ENCODE results near the gene GRIA1. TPM values are rescaled to one million over a fixed set of nuclear protein-coding genes. Genes with fewer than 3 reads are reported as not detected.

The GRIA1 gene
- total RNA-seq, 1 donor from 2014 or later, result not detected

DNA sequence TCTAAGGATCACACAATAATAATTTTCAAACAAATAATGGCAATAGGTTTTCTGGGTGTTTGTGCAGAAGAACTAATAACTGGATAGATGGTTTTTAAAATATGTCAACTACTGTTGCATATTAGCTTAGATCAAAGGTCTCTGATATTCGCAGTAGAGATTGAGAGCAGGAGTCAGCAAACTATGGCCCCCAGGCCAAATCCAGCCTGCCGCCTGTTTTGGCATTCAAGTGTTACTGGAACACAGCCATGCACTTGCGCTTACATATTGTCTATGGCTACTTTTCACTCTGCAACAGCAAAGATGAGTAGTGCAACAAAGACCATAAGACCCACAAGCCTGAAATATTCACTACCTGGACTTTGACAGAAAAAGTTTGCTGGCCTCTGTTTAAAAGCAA lies 260.8 kb downstream of the GRIA1 start:
- no peaks in the 10 kb centered on the region for H3K27me3 Mint-ChIP-seq (ENCODE audit: insufficient read depth)
- DNase-seq (ENCODE audit: low spot score), result no peak
- H3K36me3 Mint-ChIP-seq (ENCODE audit: low read depth), result no peaks in the 10 kb centered on the region
- H3K4me3 Mint-ChIP-seq, result no peak overlapping the region
- no peaks in the 10 kb centered on the region for H3K9me3 Mint-ChIP-seq
- intact Hi-C loops (cut with micrococcal nuclease), result no loop called here
- H3K4me1 Mint-ChIP-seq (ENCODE audit: low read depth), result no peaks in the 10 kb centered on the region
- no peak overlapping the region for H3K27ac Mint-ChIP-seq

DNA sequence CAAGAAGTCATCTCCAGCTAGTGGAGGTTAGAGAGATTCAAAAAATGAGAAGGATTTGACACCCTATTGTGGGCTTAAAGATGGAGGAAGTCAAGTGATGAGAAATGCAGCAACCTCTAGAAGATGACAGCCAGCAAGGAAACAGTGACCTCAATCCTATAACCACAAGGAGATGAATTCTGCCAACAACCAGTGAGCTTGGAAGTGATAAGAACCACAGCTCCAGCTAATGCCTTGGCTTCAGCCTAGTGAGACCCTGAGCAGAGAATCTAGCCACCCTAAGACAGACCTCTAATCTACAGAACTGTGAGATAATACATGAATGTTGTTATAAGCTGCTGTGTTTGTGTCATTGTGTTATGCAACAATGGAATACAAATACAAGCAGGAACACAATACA lies 262.4 kb downstream of the GRIA1 start:
- H3K27ac Mint-ChIP-seq, result no peak overlapping the region
- intact Hi-C loops (cut with micrococcal nuclease), result no loop called here
- H3K27me3 Mint-ChIP-seq (ENCODE audit: insufficient read depth), result no peaks in the 10 kb centered on the region
- no peaks in the 10 kb centered on the region for H3K36me3 Mint-ChIP-seq (ENCODE audit: low read depth)
- DNase-seq (ENCODE audit: low spot score), result no peak
- no peaks in the 10 kb centered on the region for H3K4me1 Mint-ChIP-seq (ENCODE audit: low read depth)
- no peak overlapping the region for H3K4me3 Mint-ChIP-seq
- no peaks in the 10 kb centered on the region for H3K9me3 Mint-ChIP-seq

DNA sequence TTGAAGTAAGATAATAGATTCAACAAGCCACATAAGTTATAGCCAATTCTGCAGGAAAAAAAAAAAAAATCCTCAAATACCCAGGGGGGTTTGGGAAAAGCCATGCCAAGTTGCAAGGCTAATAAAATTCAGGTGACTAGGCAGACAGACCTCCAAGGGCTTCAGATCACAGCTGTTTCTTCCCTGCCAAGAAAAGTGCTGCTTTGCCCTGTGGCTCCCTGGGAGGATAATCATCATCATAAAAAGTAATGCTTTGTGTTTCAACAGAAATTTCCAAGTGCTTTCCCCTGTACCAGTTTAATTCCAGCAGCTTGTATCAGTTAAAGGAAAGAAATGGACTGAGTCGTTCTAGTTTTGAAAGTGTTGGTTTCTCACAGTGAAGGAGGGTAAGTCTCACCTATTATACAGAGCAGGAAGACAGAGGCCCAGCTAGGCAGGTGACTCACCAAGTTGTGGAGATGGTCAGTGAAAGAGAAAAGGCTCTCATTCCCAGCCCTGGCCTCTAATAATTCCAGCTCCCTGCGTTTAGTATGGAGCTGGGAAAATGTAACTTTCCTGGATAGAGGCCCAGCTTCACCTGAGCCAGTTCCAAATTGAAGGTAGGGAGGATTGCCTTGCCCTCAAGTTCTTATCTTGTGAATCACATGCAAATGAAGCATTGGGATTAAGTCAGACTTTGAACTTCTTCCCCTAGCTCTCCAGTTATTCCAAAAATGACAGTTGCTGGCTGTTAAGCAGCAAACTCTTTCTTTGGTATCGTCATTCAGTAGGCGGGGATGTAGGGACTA lies 263.4 kb downstream of the GRIA1 start:
- DNase-seq (ENCODE audit: low spot score), result no peak
- Mint-ChIP-seq H3K4me3 (no peak overlapping the region), H3K27me3 (ENCODE audit: insufficient read depth) (no peaks in the 10 kb centered on the region), H3K27ac (no peak overlapping the region), H3K36me3 (ENCODE audit: low read depth) (no peaks in the 10 kb centered on the region), H3K4me1 (ENCODE audit: low read depth) (no peaks in the 10 kb centered on the region), H3K9me3 (no peaks in the 10 kb centered on the region)
- intact Hi-C loops (cut with micrococcal nuclease), result no loop called here

DNA sequence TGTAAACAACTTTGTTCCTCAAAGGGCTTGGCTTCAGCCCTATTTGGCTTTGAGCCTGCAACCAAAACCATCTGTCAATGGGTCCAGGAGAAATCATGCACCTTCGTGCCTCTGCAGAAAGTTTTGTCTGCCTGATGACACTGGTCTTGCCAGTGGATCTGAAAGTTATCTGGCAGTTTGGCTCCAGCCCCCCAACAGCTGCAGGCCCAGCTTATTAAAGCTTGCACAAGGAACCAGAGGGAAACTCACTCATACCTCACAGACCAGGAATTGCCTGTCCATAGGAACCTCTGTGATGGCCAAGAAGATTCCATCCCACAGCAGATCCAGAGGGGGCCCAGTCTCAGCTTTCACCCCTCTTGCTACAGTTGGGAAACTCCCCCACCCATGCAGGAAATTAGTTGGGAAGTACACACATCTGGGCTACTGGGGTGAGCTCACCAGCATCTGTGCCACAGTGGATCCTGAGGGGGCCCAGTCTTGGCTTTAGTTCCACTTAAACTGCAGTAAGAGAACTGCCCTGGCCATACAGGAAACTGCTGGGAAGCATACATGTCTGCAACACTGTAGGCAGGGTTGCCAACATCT lies 265.5 kb downstream of the GRIA1 start:
- Mint-ChIP-seq H3K4me3 (no peak overlapping the region), H3K27me3 (ENCODE audit: insufficient read depth) (no peaks in the 10 kb centered on the region), H3K36me3 (ENCODE audit: low read depth) (no peaks in the 10 kb centered on the region), H3K4me1 (ENCODE audit: low read depth) (no peaks in the 10 kb centered on the region), H3K9me3 (no peaks in the 10 kb centered on the region), H3K27ac (no peak overlapping the region)
- no peak for DNase-seq (ENCODE audit: low spot score)
- intact Hi-C loops (cut with micrococcal nuclease), result no loop called here

DNA sequence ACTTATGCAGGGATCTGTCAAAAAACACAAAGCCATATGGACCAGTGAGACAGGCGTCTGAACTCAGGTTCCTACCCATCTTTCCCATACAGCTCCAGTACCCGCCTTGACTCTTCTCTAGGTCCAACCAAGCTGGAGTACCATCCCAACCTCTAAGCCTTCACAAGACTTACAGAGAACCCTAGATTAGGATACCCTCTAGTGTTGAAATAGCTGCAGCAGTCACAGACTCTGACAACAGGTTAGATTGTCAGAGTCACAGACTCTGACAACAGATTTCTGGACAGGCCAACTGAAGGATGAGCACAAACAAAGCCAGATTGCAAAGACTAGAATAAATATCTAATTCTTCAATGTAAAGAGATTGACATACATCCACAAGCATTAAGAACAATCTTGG lies 266.1 kb downstream of the GRIA1 start:
- H3K4me3 Mint-ChIP-seq, result no peak overlapping the region
- intact Hi-C loops (cut with micrococcal nuclease), result no loop called here
- no peaks in the 10 kb centered on the region for H3K9me3 Mint-ChIP-seq
- no peak overlapping the region for H3K27ac Mint-ChIP-seq
- no peaks in the 10 kb centered on the region for H3K36me3 Mint-ChIP-seq (ENCODE audit: low read depth)
- no peaks in the 10 kb centered on the region for H3K4me1 Mint-ChIP-seq (ENCODE audit: low read depth)
- no peak for DNase-seq (ENCODE audit: low spot score)
- no peaks in the 10 kb centered on the region for H3K27me3 Mint-ChIP-seq (ENCODE audit: insufficient read depth)

DNA sequence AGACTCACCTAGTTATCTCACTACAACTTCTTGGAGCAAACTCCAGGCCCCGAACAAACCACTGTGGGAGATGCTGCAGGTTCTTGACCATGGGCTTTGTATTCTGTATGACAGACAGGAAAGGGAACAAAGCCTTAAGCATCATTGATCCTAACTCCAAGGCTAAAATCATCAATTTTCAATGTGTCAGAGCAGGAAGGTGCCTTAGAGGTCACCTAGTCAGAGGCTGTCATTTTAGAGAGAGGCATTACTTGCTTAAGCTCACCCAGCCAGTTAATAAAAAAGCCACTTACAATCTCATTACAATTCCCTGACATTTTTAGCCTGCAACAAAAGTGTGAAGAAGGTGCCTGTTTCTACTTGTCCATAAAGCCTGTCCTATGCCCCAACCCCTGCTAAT lies 275.5 kb downstream of the GRIA1 start:
- no peaks in the 10 kb centered on the region for H3K4me1 Mint-ChIP-seq (ENCODE audit: low read depth)
- H3K27ac Mint-ChIP-seq, result no peak overlapping the region
- intact Hi-C loops (cut with micrococcal nuclease), result no loop called here
- no peak for DNase-seq (ENCODE audit: low spot score)
- no peaks in the 10 kb centered on the region for H3K36me3 Mint-ChIP-seq (ENCODE audit: low read depth)
- no peaks in the 10 kb centered on the region for H3K9me3 Mint-ChIP-seq
- peaks cover 3% of the 10 kb centered on the region for H3K27me3 Mint-ChIP-seq (ENCODE audit: insufficient read depth)
- no peak overlapping the region for H3K4me3 Mint-ChIP-seq

DNA sequence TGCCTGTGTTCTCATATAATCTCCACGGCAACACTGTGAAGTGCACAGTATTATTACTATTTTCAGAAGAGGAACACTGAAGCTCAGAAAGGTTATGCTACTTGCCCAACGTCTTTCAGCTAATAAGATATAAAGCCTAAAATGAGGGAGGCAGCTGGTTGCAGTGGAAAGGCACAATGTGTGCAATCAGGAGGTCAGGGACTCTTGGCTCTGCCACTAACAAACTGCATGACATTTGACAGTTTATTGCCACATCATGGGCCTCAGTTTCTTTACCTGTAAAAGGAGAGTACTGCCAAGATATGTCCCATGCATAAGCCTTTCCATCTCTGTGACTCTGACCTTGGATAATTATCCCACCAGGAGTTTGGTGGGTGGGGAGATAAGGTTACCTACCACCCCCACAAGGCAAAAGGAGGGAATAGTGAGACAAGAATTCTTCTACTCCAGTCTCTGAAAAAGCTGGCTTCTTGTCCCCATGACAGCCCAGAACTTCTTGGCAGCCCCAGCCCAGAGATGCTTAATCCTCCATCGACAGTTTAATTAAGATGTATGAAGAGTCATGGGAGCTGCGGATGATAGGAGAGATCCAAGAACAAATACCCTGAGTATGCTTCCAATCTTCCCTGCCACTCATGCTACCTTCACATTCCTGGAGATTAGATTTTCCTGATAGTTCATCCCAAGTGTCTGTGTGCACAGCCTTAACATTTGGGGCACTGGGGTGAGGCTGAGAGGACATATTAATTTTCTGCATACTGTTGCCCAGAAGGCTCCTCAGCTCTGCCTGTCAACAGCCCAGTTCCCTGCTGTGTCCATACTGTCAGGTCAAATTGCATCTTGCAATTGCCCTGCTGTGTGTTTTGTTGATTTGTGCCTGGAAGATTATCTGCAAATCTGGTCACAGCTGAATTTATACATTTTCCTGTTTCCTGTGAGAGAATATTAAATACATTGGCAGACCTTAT lies 277.0 kb downstream of the GRIA1 start:
- Mint-ChIP-seq H3K4me3 (no peak overlapping the region), H3K27ac (no peak overlapping the region)

DNA sequence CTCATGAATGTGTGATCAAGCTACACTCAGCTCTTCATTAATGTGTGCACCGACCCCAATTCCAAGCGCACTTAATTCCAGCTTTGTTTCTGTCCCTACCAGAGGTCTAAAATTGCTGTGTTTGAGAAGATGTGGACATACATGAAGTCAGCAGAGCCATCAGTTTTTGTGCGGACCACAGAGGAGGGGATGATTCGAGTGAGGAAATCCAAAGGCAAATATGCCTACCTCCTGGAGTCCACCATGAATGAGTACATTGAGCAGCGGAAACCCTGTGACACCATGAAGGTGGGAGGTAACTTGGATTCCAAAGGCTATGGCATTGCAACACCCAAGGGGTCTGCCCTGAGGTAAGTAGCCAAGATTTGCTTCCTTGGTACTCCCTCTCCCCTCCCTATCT lies 279.6 kb downstream of the GRIA1 start:
- no peaks in the 10 kb centered on the region for H3K4me1 Mint-ChIP-seq (ENCODE audit: low read depth)
- no peak overlapping the region for H3K4me3 Mint-ChIP-seq
- no peaks in the 10 kb centered on the region for H3K36me3 Mint-ChIP-seq (ENCODE audit: low read depth)
- H3K27me3 Mint-ChIP-seq (ENCODE audit: insufficient read depth), result no peaks in the 10 kb centered on the region
- intact Hi-C loops (cut with micrococcal nuclease), result no loop called here
- H3K27ac Mint-ChIP-seq, result no peak overlapping the region
- H3K9me3 Mint-ChIP-seq, result no peaks in the 10 kb centered on the region
- DNase-seq (ENCODE audit: low spot score), result no peak

More for the DNA sequence above, 277.0 kb downstream of the GRIA1 start:
- intact Hi-C loops (cut with micrococcal nuclease), result no loop called here
- H3K4me1 Mint-ChIP-seq (ENCODE audit: low read depth), result no peaks in the 10 kb centered on the region
- H3K36me3 Mint-ChIP-seq (ENCODE audit: low read depth), result no peaks in the 10 kb centered on the region
- H3K9me3 Mint-ChIP-seq, result no peaks in the 10 kb centered on the region
- DNase-seq (ENCODE audit: low spot score), result no peak
- H3K27me3 Mint-ChIP-seq (ENCODE audit: insufficient read depth), result peaks cover 3% of the 10 kb centered on the region

DNA sequence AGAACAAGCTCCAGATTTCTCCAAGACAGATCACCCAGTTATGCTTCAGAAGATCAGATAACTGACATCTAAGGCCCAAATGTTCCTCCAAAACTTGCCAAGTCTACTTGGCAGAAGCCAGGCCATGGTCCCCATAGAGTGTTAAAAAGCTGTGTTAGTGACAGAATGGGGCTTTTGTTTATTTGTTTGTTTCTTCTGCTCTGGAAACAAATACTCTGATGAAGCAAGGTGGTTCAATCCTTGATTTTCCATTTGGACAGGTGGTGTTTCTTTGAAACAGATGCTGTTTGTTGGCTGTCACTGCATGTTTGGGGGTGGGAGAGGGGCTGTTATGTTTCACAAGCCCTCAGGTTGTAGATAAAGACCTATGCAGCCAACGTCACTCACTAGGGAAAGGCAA lies 284.2 kb downstream of the GRIA1 start:
- Mint-ChIP-seq H3K27ac (no peak overlapping the region), H3K4me1 (ENCODE audit: low read depth) (no peaks in the 10 kb centered on the region), H3K4me3 (no peak overlapping the region), H3K36me3 (ENCODE audit: low read depth) (no peaks in the 10 kb centered on the region), H3K27me3 (ENCODE audit: insufficient read depth) (no peaks in the 10 kb centered on the region), H3K9me3 (no peaks in the 10 kb centered on the region)
- intact Hi-C loops (cut with micrococcal nuclease), result no loop called here
- no peak for DNase-seq (ENCODE audit: low spot score)

DNA sequence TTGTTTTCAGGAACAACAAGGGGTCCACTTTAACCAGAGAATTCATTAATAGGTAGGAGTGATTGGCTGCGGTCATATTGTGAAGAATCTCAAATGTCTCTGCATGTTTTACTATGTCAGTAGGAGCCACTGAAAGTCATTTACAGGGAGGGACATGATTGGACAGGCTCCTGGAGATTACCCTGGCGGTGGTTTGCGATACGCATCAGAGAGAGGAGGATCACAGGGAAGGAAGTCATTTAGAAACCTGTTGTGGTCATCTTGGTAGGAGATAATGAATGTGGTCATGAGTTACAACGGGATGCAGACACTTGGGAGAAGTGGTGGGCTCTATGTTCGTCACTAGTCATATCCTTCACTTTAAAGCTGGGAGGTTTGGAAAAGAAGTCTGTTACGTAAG lies 285.5 kb downstream of the GRIA1 start:
- peak overlapping the region; percentile 21 for H3K27ac Mint-ChIP-seq

DNA sequence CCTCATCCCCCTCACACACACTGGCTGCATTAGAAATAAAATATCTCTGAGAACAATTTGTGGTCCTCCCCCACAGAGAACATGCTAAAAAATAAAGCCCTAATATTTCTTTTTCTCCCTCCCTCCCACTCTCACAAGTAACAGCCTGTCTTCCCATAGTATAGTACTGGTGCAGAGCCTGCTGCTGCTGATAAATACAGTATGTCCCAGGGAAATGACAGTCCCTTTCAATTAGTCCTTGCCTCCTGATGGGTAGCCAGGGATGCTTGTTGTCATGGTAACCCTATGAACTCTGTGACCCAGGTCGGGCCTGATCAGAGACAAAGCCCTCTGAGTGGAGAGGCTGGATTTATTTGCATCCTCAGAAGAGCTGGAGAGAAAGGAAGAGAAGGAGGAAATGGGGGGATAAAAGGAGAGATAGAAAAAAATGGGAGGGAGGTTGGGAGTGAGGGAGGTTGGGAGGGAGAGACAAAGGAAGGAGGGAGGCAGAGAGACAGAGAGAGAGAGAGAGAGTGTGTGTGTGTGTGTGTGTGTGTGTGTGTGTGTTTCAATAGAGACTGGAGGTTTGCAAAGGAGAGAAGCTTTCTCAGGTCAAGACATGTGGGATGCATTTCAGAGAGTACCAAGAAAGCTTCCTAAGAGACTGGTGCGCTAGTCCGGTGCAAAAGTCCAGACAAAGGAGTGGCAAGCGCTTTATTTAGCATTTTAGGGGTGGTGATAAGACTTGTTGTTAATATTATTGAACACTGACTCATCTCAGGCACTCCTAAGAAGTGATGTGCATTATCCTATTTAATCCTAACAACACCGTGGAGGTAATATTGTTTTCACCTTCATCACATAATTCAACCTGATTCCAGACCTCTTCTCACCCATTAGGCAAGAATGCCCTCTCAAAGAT lies 287.5 kb downstream of the GRIA1 start:
- no peak overlapping the region for H3K27ac Mint-ChIP-seq
- no peaks in the 10 kb centered on the region for H3K36me3 Mint-ChIP-seq (ENCODE audit: low read depth)
- intact Hi-C loops (cut with micrococcal nuclease), result no loop called here
- no peaks in the 10 kb centered on the region for H3K9me3 Mint-ChIP-seq
- H3K4me3 Mint-ChIP-seq, result no peak overlapping the region
- H3K4me1 Mint-ChIP-seq (ENCODE audit: low read depth), result no peaks in the 10 kb centered on the region
- DNase-seq (ENCODE audit: low spot score), result no peak
- peaks cover 2% of the 10 kb centered on the region for H3K27me3 Mint-ChIP-seq (ENCODE audit: insufficient read depth)

More for the DNA sequence above, 285.5 kb downstream of the GRIA1 start:
- intact Hi-C loops (cut with micrococcal nuclease), result no loop called here
- no peak for DNase-seq (ENCODE audit: low spot score)
- Mint-ChIP-seq H3K36me3 (ENCODE audit: low read depth) (no peaks in the 10 kb centered on the region), H3K4me3 (no peak overlapping the region), H3K27me3 (ENCODE audit: insufficient read depth) (no peaks in the 10 kb centered on the region), H3K4me1 (ENCODE audit: low read depth) (no peaks in the 10 kb centered on the region), H3K9me3 (no peaks in the 10 kb centered on the region)

DNA sequence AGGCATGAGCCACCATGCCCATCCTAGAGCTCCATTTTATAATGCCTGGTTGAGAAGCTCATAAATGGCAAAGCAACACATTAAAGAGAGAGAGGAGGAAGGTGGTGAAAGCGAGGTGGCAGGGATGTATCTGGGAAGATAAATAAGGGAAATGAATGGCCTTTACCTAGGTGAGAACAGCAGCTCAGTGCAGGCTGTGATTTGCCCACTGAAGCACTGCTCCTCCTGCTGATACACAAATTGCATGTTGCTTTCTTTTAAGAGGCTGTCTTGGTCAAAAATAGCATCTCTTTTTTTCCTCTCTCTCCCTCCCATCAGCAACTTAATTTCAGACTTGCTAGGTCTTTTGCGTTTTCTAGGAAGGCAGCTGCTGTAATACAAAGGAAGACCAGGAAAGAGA lies 289.4 kb downstream of the GRIA1 start:
- no peaks in the 10 kb centered on the region for H3K36me3 Mint-ChIP-seq (ENCODE audit: low read depth)
- peaks cover 2% of the 10 kb centered on the region for H3K27me3 Mint-ChIP-seq (ENCODE audit: insufficient read depth)
- no peaks in the 10 kb centered on the region for H3K4me1 Mint-ChIP-seq (ENCODE audit: low read depth)
- DNase-seq (ENCODE audit: low spot score), result no peak
- H3K27ac Mint-ChIP-seq, result no peak overlapping the region
- intact Hi-C loops (cut with micrococcal nuclease), result no loop called here
- H3K4me3 Mint-ChIP-seq, result no peak overlapping the region
- H3K9me3 Mint-ChIP-seq, result no peaks in the 10 kb centered on the region

Data from activated T-helper 1 cell treated with anti-CD3 and anti-CD28 coated beads, Interleukin-12 subunit alpha, Interleukin-12 subunit beta, Interleukin-2, Interleukin-4 antibody, amounts not matched to agents 30 ng/mL and 10 ng/mL and 1 ng/mL, durations not matched to agents 14 hours and 24 hours and 36 hours (primary cell).